H9 (cell line): ENCODE measurements around the gene CYP27C1. TPM values are rescaled to one million over a fixed set of nuclear protein-coding genes. Genes with fewer than 3 reads are reported as not detected.
A peak's percentile ranks its signal among the peaks of the same experiment; 100 is the strongest.
"Not testable (repeated sequence)": the region's sequence is repeated elsewhere in the genome, so short reads cannot be mapped to it uniquely, and the experiment has no call there.

Experiments used
- DNase-seq: peaks from one replicate; pipeline ENCODE4 v3.0.0-alpha.2; 2017
- H2AFZ ChIP-seq: one replicate; pipeline ENCODE4 v1.6.1; 2013; ENCODE audit warnings: mild to moderate bottlenecking, low read length, control low read depth, moderate library complexity
- H2AK5ac ChIP-seq: 2 replicates; pipeline ENCODE4 v1.6.1; 2013; ENCODE audit warnings: low read length, control low read depth, mixed read lengths; ENCODE audit not compliant: insufficient read length
- H2BK120ac ChIP-seq: one replicate; pipeline ENCODE4 v1.6.1; 2013; ENCODE audit warnings: low read depth, mild to moderate bottlenecking, low read length, control low read depth, inconsistent platforms; ENCODE audit not compliant: poor library complexity, severe bottlenecking
- H2BK12ac ChIP-seq: 2 replicates; pipeline ENCODE4 v1.6.1; 2013; ENCODE audit warnings: low read length, control low read depth, mixed read lengths, low read depth; ENCODE audit not compliant: insufficient read length
- H2BK15ac ChIP-seq: 2 replicates; pipeline ENCODE4 v1.6.1; 2013; ENCODE audit warnings: low read depth, low read length, control low read depth
- H2BK20ac ChIP-seq: one replicate; pipeline ENCODE4 v1.6.1; 2013; ENCODE audit warnings: low read depth, mild to moderate bottlenecking, low read length, control low read depth, inconsistent platforms; ENCODE audit not compliant: poor library complexity, severe bottlenecking
- H2BK5ac ChIP-seq: 2 replicates; pipeline ENCODE4 v1.6.1; 2013; ENCODE audit warnings: low read length, control low read depth, mixed read lengths; ENCODE audit not compliant: insufficient read length
- H3K14ac ChIP-seq: 2 replicates; pipeline ENCODE4 v1.6.1; 2013; ENCODE audit warnings: low read length, control low read depth; ENCODE audit not compliant: insufficient read depth
- H3K18ac ChIP-seq: 2 replicates; pipeline ENCODE4 v1.6.1; 2013; ENCODE audit warnings: low read depth, mild to moderate bottlenecking, mixed read lengths, low read length, control low read depth; ENCODE audit not compliant: insufficient read length
- H3K23ac ChIP-seq: 2 replicates; pipeline ENCODE4 v1.6.1; 2013; ENCODE audit warnings: low read length, control low read depth, mixed read lengths, low read depth; ENCODE audit not compliant: insufficient read length
- H3K23me2 ChIP-seq: 2 replicates; pipeline ENCODE4 v1.6.1; 2013; ENCODE audit warnings: low read depth, mild to moderate bottlenecking, mixed read lengths, low read length, control low read depth; ENCODE audit not compliant: insufficient read length, poor library complexity, severe bottlenecking
- H3K27ac ChIP-seq: 2 replicates; pipeline ENCODE4 v1.5.1; 2013; ENCODE audit warnings: low read length, control low read depth, mixed read lengths, low read depth; ENCODE audit not compliant: insufficient read length
- H3K27me3 ChIP-seq: 2 replicates; pipeline ENCODE4 v1.6.1; 2013; ENCODE audit warnings: low read length, control low read depth, inconsistent platforms; ENCODE audit not compliant: insufficient read depth
- H3K4ac ChIP-seq: 2 replicates; pipeline ENCODE4 v1.6.1; 2013; ENCODE audit warnings: low read depth, mild to moderate bottlenecking, control low read depth, inconsistent platforms, low read length, moderate library complexity
- H3K4me1 ChIP-seq: 2 replicates; pipeline ENCODE4 v1.6.1; 2013; ENCODE audit warnings: low read length, control low read depth, inconsistent platforms; ENCODE audit not compliant: insufficient read depth
- H3K4me2 ChIP-seq: 2 replicates; pipeline ENCODE4 v1.6.1; 2013; ENCODE audit warnings: low read length, control low read depth, mixed read lengths; ENCODE audit not compliant: insufficient read length, insufficient read depth
- H3K56ac ChIP-seq: 2 replicates; pipeline ENCODE4 v1.6.1; 2013; ENCODE audit warnings: low read depth, mild to moderate bottlenecking, mixed read lengths, low read length, control low read depth; ENCODE audit not compliant: insufficient read length
- H3K79me1 ChIP-seq: 2 replicates; pipeline ENCODE4 v1.6.1; 2013; ENCODE audit warnings: low read depth, mild to moderate bottlenecking, moderate library complexity, low read length, control low read depth, inconsistent platforms; ENCODE audit not compliant: insufficient read depth, poor library complexity, severe bottlenecking
- H3K79me2 ChIP-seq: 2 replicates; pipeline ENCODE4 v1.6.1; 2013; ENCODE audit warnings: low read length, control low read depth, inconsistent platforms; ENCODE audit not compliant: insufficient read depth
- H3K9ac ChIP-seq: 2 replicates; pipeline ENCODE4 v1.6.1; 2013; ENCODE audit warnings: low read length, control low read depth, mixed read lengths; ENCODE audit not compliant: insufficient read length; ENCODE audit errors: extremely low read depth
- H3K9me3 ChIP-seq: one replicate; pipeline ENCODE4 v1.6.1; 2013; ENCODE audit warnings: low read depth, low read length, inconsistent platforms; ENCODE audit not compliant: control insufficient read depth
- H3T11ph ChIP-seq: one replicate; pipeline ENCODE4 v1.6.1; 2013; ENCODE audit warnings: mild to moderate bottlenecking, low read length, control low read depth, inconsistent platforms
- H4K20me1 ChIP-seq: one replicate; pipeline ENCODE4 v1.6.1; 2013; ENCODE audit not compliant: control insufficient read depth, insufficient read length, insufficient read depth
- H4K5ac ChIP-seq: 2 replicates; pipeline ENCODE4 v1.6.1; 2013; ENCODE audit warnings: low read depth, mild to moderate bottlenecking, mixed read lengths, low read length, control low read depth; ENCODE audit not compliant: insufficient read length
- H4K8ac ChIP-seq: replicated peaks from 2 replicates; pipeline ENCODE4 v1.6.1; 2013; ENCODE audit warnings: low read length, control low read depth, mixed read lengths, low read depth; ENCODE audit not compliant: insufficient read length
- H4K91ac ChIP-seq: 2 replicates; pipeline ENCODE4 v1.6.1; 2013; ENCODE audit warnings: low read depth, mild to moderate bottlenecking, moderate library complexity, mixed read lengths, low read length, control low read depth; ENCODE audit not compliant: insufficient read length
- H3K27ac Mint-ChIP-seq, 3 experiments: 2 replicates in 2 of 3; 3 replicates in 1 of 3; pipeline ENCODE4 v1.8.0; 2020 to 2021; ENCODE audit warnings: mixed read lengths in 3 of 3, mild to moderate bottlenecking in 1 of 3, moderate library complexity in 1 of 3
- H3K27me3 Mint-ChIP-seq: 2 replicates; pipeline ENCODE4 v1.8.0; 2021; ENCODE audit warnings: low read depth, mild to moderate bottlenecking, moderate library complexity, mixed read lengths
- H3K36me3 Mint-ChIP-seq, 3 experiments: 2 replicates in 2 of 3; 3 replicates in 1 of 3; pipeline ENCODE4 v1.8.0; 2020 to 2021; ENCODE audit warnings: low read depth in 3 of 3, mixed read lengths in 3 of 3; ENCODE audit not compliant: insufficient read depth in 1 of 3
- H3K4me1 Mint-ChIP-seq, 2 experiments: 2 replicates each; pipeline ENCODE4 v1.8.0; 2020; ENCODE audit warnings: mixed read lengths in 2 of 2
- H3K4me3 Mint-ChIP-seq, 2 experiments: 2 replicates in 1 of 2; 3 replicates in 1 of 2; pipeline ENCODE4 v1.8.0; 2020 to 2021; ENCODE audit warnings: mild to moderate bottlenecking in 2 of 2, mixed read lengths in 2 of 2, moderate library complexity in 1 of 2
- H3K9me3 Mint-ChIP-seq, 2 experiments: 2 replicates in 1 of 2; 3 replicates in 1 of 2; pipeline ENCODE4 v1.8.0; 2020; ENCODE audit warnings: mild to moderate bottlenecking in 2 of 2, mixed read lengths in 2 of 2, moderate library complexity in 1 of 2
- WGBS: extraction: QIAGEN DNeasy Blood & Tissue Kit; methylation state at CpG from one replicate; pipeline ENCODE4 v1.1.7; 2013; ENCODE audit warnings: missing lambda C conversion rate, low lambda C conversion rate, mixed read lengths; ENCODE audit not compliant: insufficient read length; ENCODE audit errors: extremely low coverage; 5-methylcytosine and 5-hydroxymethylcytosine counted together
- total RNA-seq: library from RNA; stranded (reverse); gene quantifications from 2 replicates; pipeline ENCODE4 v1.2.1, GENCODE V29; 2021
- TF ChIP-seq, protein P1 (sequence below): fragments of 200-600 bp; sonication (generic); conservative IDR thresholded peaks from 3 replicates; pipeline ENCODE4 v1.8.0; 2021; ENCODE audit warnings: antibody characterized with exemption, mild to moderate bottlenecking

CYP27C1 gene
- total RNA-seq, 1 experiment from 2014 or later: 2.3 TPM

DNA sequence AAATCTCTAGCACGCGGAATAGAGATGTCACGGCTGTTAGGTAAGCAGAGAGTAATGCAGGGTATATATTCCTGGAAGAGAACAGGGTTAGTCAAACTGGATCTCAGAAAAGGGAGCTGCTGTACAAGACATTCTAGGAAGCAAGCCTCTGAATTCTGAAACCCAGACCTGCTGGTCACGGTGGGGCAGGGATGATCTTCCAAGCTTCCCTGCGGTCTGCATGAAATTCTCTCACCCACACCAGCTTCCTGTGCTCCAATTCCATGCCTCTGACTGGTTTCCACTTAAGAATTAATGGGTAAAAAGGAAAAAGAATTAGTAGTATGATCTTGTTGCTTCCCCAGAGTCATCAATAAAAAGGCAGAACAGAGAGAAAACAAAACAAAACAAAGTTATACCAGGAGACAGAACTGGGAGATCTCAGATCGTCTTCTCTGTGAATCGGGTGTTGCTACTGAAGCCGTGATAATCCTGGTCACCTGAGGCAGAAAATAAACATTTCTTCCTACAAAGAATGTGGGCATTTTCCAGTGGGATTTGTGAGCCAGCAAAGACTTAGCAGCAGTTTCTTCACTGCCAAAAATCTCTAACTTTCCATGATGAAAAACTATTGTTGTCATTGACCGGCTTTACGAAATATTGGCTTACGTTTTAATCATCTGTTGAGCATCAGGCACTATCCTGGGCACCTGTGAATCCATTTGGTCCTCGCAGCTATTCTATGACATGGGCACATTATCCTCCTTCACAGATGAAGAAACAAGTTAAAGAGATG lies 5.3 kb upstream of the CYP27C1 start:
- Histone ChIP-seq H4K5ac (no peak overlapping the region), H2BK15ac (no peak overlapping the region), H3K79me1 (no peaks in the 10 kb centered on the region), H3K79me2 (no peaks in the 10 kb centered on the region), H4K8ac (no peak overlapping the region), H3K23ac (no peak overlapping the region), H2BK5ac (no peak overlapping the region), H3K56ac (no peak overlapping the region), H4K20me1 (no peaks in the 10 kb centered on the region), H2BK20ac (no peak overlapping the region), H3K4me2 (no peak overlapping the region), H3T11ph (no peak overlapping the region), H3K14ac (no peak overlapping the region), H3K18ac (no peak overlapping the region), H3K9me3 (no peaks in the 10 kb centered on the region), H3K4me1 (peaks cover 3% of the 10 kb centered on the region; the same call in 1 of the 2 replicates), H3K4ac (no peak overlapping the region), H4K91ac (no peak overlapping the region), H3K27me3 (no peaks in the 10 kb centered on the region), H2BK120ac (no peak overlapping the region), H2AK5ac (no peak overlapping the region), H3K23me2 (peaks cover 4% of the 10 kb centered on the region), H2BK12ac (no peak overlapping the region), H3K27ac (no peak overlapping the region), H3K9ac (no peak overlapping the region), H2AFZ (no peak overlapping the region)
- no peaks in the 10 kb centered on the region for H3K9me3 Mint-ChIP-seq
- 0 out of 7 replicates have a peak overlapping the region, but pooled peaks of 1 of the 3 experiments have one; percentile 1 for H3K27ac Mint-ChIP-seq
- no peaks in the 10 kb centered on the region; a peak in 1 of 7 replicates for H3K36me3 Mint-ChIP-seq
- no peak for DNase-seq
- TF ChIP-seq, protein P1, sequence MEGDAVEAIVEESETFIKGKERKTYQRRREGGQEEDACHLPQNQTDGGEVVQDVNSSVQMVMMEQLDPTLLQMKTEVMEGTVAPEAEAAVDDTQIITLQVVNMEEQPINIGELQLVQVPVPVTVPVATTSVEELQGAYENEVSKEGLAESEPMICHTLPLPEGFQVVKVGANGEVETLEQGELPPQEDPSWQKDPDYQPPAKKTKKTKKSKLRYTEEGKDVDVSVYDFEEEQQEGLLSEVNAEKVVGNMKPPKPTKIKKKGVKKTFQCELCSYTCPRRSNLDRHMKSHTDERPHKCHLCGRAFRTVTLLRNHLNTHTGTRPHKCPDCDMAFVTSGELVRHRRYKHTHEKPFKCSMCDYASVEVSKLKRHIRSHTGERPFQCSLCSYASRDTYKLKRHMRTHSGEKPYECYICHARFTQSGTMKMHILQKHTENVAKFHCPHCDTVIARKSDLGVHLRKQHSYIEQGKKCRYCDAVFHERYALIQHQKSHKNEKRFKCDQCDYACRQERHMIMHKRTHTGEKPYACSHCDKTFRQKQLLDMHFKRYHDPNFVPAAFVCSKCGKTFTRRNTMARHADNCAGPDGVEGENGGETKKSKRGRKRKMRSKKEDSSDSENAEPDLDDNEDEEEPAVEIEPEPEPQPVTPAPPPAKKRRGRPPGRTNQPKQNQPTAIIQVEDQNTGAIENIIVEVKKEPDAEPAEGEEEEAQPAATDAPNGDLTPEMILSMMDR: no peak
- WGBS: no CpG with 5 or more reads among the region's 12 CpGs
- peaks cover 15 to 20% of the 10 kb centered on the region in 2 experiments for H3K4me1 Mint-ChIP-seq
- H3K4me3 Mint-ChIP-seq: no peak overlapping the region
- H3K27me3 Mint-ChIP-seq: peaks cover 21% of the 10 kb centered on the region

- H3K14ac ChIP-seq, H3K9me3 ChIP-seq, H2BK120ac ChIP-seq, H2BK12ac ChIP-seq, H3K56ac ChIP-seq, H3K23me2 ChIP-seq, H2BK20ac ChIP-seq, H3K4ac ChIP-seq, H2AK5ac ChIP-seq, H2AFZ ChIP-seq, H3K27me3 ChIP-seq, H3K79me2 ChIP-seq, H3K4me2 ChIP-seq, H3K27ac ChIP-seq, H4K91ac ChIP-seq, H2BK15ac ChIP-seq, H3K23ac ChIP-seq, H4K20me1 ChIP-seq, DNase-seq, H3K9me3 Mint-ChIP-seq, H3K36me3 Mint-ChIP-seq, H3K79me1 ChIP-seq, H2BK5ac ChIP-seq, H4K8ac ChIP-seq, H4K5ac ChIP-seq, H3T11ph ChIP-seq, H3K9ac ChIP-seq, H3K27ac Mint-ChIP-seq, H3K4me1 ChIP-seq, H3K18ac ChIP-seq: not testable (repeated sequence)
- H3K4me3 Mint-ChIP-seq: peak overlapping the region in 1 of 2 experiments; percentile 11; a peak in 1 of 5 replicates
- no CpG with 5 or more reads among the region's 5 CpGs for WGBS
- peaks cover 15 to 20% of the 10 kb centered on the region in 2 experiments for H3K4me1 Mint-ChIP-seq
- H3K27me3 Mint-ChIP-seq: peaks cover 22% of the 10 kb centered on the region
These were observed 4.0 kb upstream of the CYP27C1 start for GRCh38 chr2:127224135-127224534.
